ENCODE measurements around the gene GAREM1. TPM values are rescaled to one million over a fixed set of nuclear protein-coding genes. Genes with fewer than 3 reads are reported as not detected.
"Not testable (repeated sequence)": the region's sequence is repeated elsewhere in the genome, so short reads cannot be mapped to it uniquely, and the experiment has no call there.

GAREM1 gene
- total RNA-seq, 1 experiment from 2014 or later: 11.1 TPM

DNA sequence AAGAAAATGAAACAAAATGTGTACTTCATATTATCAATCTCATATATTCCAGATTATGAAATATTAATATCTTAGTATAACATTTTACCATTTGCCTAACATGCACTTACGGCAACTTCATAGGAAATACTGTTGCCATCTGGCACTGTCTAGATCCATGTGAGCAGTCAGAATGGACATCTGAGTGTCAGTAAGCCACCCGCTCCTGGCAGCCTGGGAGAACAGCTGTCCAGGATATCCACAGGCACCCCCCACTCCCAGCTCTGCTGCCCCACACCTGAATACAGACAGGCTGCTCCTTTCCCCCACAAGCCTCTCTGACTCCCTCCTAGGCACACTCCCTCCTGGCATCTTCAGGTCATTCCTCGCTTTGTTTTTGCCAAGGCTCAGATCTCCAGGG, 127.0 kb downstream of the GAREM1 start (continued):
- TF ChIP-seq, protein P1, sequence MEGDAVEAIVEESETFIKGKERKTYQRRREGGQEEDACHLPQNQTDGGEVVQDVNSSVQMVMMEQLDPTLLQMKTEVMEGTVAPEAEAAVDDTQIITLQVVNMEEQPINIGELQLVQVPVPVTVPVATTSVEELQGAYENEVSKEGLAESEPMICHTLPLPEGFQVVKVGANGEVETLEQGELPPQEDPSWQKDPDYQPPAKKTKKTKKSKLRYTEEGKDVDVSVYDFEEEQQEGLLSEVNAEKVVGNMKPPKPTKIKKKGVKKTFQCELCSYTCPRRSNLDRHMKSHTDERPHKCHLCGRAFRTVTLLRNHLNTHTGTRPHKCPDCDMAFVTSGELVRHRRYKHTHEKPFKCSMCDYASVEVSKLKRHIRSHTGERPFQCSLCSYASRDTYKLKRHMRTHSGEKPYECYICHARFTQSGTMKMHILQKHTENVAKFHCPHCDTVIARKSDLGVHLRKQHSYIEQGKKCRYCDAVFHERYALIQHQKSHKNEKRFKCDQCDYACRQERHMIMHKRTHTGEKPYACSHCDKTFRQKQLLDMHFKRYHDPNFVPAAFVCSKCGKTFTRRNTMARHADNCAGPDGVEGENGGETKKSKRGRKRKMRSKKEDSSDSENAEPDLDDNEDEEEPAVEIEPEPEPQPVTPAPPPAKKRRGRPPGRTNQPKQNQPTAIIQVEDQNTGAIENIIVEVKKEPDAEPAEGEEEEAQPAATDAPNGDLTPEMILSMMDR (IDR thresholded peaks at IDR 0.05 in 2 of 3, conservative IDR thresholded peaks at IDR 0.05 in 1 of 3; ENCODE audit: borderline replicate concordance in 1 of 3, insufficient read depth in 1 of 3, low read depth in 2 of 3, low read length in 2 of 3): no peak
- TF ChIP-seq CEBPB (IDR thresholded peaks at IDR 0.05; ENCODE audit: low read depth) (no peak), SP1 (IDR thresholded peaks at IDR 0.05; ENCODE audit: low read depth) (no peak), EZH2 (IDR thresholded peaks at IDR 0.05) (no peak)
- TF ChIP-seq, protein P2, sequence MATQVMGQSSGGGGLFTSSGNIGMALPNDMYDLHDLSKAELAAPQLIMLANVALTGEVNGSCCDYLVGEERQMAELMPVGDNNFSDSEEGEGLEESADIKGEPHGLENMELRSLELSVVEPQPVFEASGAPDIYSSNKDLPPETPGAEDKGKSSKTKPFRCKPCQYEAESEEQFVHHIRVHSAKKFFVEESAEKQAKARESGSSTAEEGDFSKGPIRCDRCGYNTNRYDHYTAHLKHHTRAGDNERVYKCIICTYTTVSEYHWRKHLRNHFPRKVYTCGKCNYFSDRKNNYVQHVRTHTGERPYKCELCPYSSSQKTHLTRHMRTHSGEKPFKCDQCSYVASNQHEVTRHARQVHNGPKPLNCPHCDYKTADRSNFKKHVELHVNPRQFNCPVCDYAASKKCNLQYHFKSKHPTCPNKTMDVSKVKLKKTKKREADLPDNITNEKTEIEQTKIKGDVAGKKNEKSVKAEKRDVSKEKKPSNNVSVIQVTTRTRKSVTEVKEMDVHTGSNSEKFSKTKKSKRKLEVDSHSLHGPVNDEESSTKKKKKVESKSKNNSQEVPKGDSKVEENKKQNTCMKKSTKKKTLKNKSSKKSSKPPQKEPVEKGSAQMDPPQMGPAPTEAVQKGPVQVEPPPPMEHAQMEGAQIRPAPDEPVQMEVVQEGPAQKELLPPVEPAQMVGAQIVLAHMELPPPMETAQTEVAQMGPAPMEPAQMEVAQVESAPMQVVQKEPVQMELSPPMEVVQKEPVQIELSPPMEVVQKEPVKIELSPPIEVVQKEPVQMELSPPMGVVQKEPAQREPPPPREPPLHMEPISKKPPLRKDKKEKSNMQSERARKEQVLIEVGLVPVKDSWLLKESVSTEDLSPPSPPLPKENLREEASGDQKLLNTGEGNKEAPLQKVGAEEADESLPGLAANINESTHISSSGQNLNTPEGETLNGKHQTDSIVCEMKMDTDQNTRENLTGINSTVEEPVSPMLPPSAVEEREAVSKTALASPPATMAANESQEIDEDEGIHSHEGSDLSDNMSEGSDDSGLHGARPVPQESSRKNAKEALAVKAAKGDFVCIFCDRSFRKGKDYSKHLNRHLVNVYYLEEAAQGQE (IDR thresholded peaks at IDR 0.05; ENCODE audit: low read depth): no peak

DNA sequence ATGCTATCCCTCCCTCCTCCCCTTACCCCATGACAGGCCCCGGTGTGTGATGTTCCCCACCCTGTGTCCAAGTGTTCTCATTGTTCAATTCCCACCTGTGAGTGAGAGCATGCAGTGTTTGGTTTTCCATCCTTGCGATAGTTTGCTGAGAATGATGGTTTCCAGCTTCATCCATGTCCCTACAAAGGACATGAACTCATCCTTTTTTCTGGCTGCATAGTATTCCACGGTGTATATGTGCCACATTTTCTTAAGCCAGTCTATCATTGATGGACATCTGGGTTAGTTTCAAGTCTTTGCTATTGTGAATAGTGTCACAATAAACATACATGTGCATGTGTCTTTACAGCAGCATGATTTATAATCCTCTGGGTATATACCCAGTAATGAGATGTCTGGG, 129.6 kb downstream of the GAREM1 start:
- DNase-seq (ENCODE audit: low read depth, low spot score); intact Hi-C loops (cut with micrococcal nuclease); RAD21 ChIA-PET (ENCODE audit: low non-redundant PET in 1 of 2, low total read pairs in 2 of 2, uncharacterized antibody in 2 of 2, unreplicated experiment in 2 of 2); H3K27me3 ChIP-seq (ENCODE audit: insufficient read depth, low read length); H3K9me3 ChIP-seq (ENCODE audit: control insufficient read depth in 1 of 2, insufficient read depth in 1 of 2, low read depth in 1 of 2, low read length in 2 of 2); ATAC-seq; POLR2A ChIA-PET; CTCF ChIA-PET; H3K4me1 ChIP-seq (ENCODE audit: control insufficient read depth in 1 of 2, insufficient read depth in 2 of 2, low read length in 2 of 2); H3K4me3 ChIP-seq (replicated peaks in 1 of 2; ENCODE audit: low read depth in 1 of 2, low read length in 2 of 2); H3K36me3 ChIP-seq (ENCODE audit: control insufficient read depth in 1 of 2, insufficient read depth in 2 of 2, low read length in 2 of 2); H3K27ac ChIP-seq (ENCODE audit: low read depth, low read length); H4K20me1 ChIP-seq (ENCODE audit: insufficient read depth); H3K9me2 ChIP-seq (ENCODE audit: insufficient read depth); H3K4me2 ChIP-seq (ENCODE audit: low read length); H2AFZ ChIP-seq (ENCODE audit: low read depth, low read length, poor library complexity, severe bottlenecking); BruUV-seq (replicated peaks); H3K79me2 ChIP-seq (ENCODE audit: insufficient read depth, low read length); H3K9ac ChIP-seq (ENCODE audit: low read length): not testable (repeated sequence)

Measured in HCT116 (cell line).